Natural killer cell (primary cell): ENCODE data around the gene SLCO3A1. TPM values are rescaled to one million over a fixed set of nuclear protein-coding genes. Genes with fewer than 3 reads are reported as not detected.

Source experiments
- ATAC-seq, 3 donors: fragments of 150-1000 bp in 2 of 3; fragments of 200-7000 bp in 1 of 3; cut with Tn5 transposase; 1 replicate in 1 of 3; 2 replicates in 2 of 3; pipeline ENCODE4 v1.10.0; 2021; ENCODE audit warnings: mild to moderate bottlenecking in 2 of 3, moderate library complexity in 2 of 3
- DNase-seq, 2 donors: peaks; one replicate each; pipeline versions ENCODE4 v3.0.0 to v3.0.0-alpha.2; 2013 to 2021; ENCODE audit warnings: mixed read lengths in 1 of 2
- H3K27ac ChIP-seq: one replicate; pipeline ENCODE4 v1.5.1; 2013; ENCODE audit warnings: mild to moderate bottlenecking, low read length
- H3K27me3 ChIP-seq: one replicate; pipeline ENCODE4 v1.6.1; 2013; ENCODE audit warnings: low read length; ENCODE audit not compliant: control insufficient read depth, insufficient read depth
- H3K36me3 ChIP-seq: one replicate; pipeline ENCODE4 v1.6.1; 2013; ENCODE audit warnings: low read length; ENCODE audit not compliant: control insufficient read depth, insufficient read depth
- H3K4me1 ChIP-seq: one replicate; pipeline ENCODE4 v1.6.1; 2013; ENCODE audit warnings: low read length; ENCODE audit not compliant: control insufficient read depth, insufficient read depth
- H3K4me3 ChIP-seq: one replicate; pipeline ENCODE4 v1.5.1; 2013; ENCODE audit warnings: low read length
- H3K9me3 ChIP-seq: one replicate; pipeline ENCODE4 v1.6.1; 2013; ENCODE audit warnings: low read length; ENCODE audit not compliant: control insufficient read depth, insufficient read depth
- H3K27ac Mint-ChIP-seq, 2 donors: one replicate each; pipeline ENCODE4 v1.8.0; 2022; ENCODE audit warnings: mild to moderate bottlenecking in 2 of 2, mixed read lengths in 2 of 2, moderate library complexity in 1 of 2
- H3K27me3 Mint-ChIP-seq, 2 donors: one replicate each; pipeline ENCODE4 v1.8.0; 2022; ENCODE audit warnings: low read depth in 2 of 2, mixed read lengths in 2 of 2
- H3K36me3 Mint-ChIP-seq: one replicate; pipeline ENCODE4 v1.8.0; 2022; ENCODE audit warnings: mixed read lengths
- H3K4me1 Mint-ChIP-seq, 2 donors: one replicate each; pipeline ENCODE4 v1.8.0; 2022; ENCODE audit warnings: mixed read lengths in 2 of 2
- H3K4me3 Mint-ChIP-seq: one replicate; pipeline ENCODE4 v1.8.0; 2022; ENCODE audit warnings: mild to moderate bottlenecking, moderate library complexity, mixed read lengths
- H3K9me3 Mint-ChIP-seq, 2 donors: one replicate each; pipeline ENCODE4 v1.8.0; 2022; ENCODE audit warnings: mixed read lengths in 2 of 2
- WGBS: methylation state at CpG from one replicate; pipeline ENCODE4 v1.1.7; 2013; ENCODE audit warnings: missing lambda C conversion rate; ENCODE audit not compliant: insufficient coverage; 5-methylcytosine and 5-hydroxymethylcytosine counted together
- intact Hi-C: fragments of 100-400 bp; cut with micrococcal nuclease; formaldehyde crosslinking; loops from one replicate; pipeline ENCODE4 v1.14.2; 2022
- total RNA-seq, 4 donors: library from RNA; stranded (reverse); fragments of 120-200 nt in 1 of 4; gene quantifications; one replicate each; pipeline versions ENCODE4 v1.2.3 to v1.2.4, GENCODE V29; 2013 to 2022
- TF ChIP-seq, protein P1 (sequence below): fragments of 200-600 bp; IDR thresholded peaks from one replicate; pipeline ENCODE4 v1.8.0; 2022; ENCODE audit warnings: antibody characterized with exemption

SLCO3A1 gene
- total RNA-seq, 3 donors from 2014 or later (not counting 1 experiment from before 2014, with no cell fraction given) = 48.5 to 73.5 (median 68.8) TPM

DNA sequence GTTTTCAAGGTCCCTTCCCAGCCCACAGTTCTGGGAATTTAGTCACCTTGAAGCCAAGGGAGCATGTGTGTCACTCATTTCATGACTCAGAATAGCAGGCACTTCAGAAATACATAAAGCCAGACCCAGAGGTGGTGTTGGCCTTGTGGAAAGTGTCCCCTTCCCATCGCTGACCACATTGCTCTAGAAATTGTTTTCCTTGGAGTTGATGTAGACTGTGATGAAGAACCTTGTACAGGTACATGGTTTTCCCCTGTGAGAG lies 158.8 kb downstream of the SLCO3A1 start:
- Histone ChIP-seq H3K4me3 (no peak overlapping the region), H3K27ac (no peak overlapping the region), H3K36me3 (no peaks in the 10 kb centered on the region), H3K27me3 (no peaks in the 10 kb centered on the region), H3K9me3 (no peaks in the 10 kb centered on the region), H3K4me1 (peaks cover 30% of the 10 kb centered on the region)
- Mint-ChIP-seq H3K9me3 (no peaks in the 10 kb centered on the region), H3K36me3 (no peaks in the 10 kb centered on the region), H3K4me3 (peak overlapping the region; percentile 68), H3K4me1 (peaks cover 76 to 89% of the 10 kb centered on the region in 2 donors), H3K27me3 (no peaks in the 10 kb centered on the region), H3K27ac (peak overlapping the region in 1 of 2 donors; percentile 55)
- intact Hi-C loops = no loop called here
- WGBS = 100% methylated on average over 1 of the region's 1 CpG
- TF ChIP-seq, protein P1, sequence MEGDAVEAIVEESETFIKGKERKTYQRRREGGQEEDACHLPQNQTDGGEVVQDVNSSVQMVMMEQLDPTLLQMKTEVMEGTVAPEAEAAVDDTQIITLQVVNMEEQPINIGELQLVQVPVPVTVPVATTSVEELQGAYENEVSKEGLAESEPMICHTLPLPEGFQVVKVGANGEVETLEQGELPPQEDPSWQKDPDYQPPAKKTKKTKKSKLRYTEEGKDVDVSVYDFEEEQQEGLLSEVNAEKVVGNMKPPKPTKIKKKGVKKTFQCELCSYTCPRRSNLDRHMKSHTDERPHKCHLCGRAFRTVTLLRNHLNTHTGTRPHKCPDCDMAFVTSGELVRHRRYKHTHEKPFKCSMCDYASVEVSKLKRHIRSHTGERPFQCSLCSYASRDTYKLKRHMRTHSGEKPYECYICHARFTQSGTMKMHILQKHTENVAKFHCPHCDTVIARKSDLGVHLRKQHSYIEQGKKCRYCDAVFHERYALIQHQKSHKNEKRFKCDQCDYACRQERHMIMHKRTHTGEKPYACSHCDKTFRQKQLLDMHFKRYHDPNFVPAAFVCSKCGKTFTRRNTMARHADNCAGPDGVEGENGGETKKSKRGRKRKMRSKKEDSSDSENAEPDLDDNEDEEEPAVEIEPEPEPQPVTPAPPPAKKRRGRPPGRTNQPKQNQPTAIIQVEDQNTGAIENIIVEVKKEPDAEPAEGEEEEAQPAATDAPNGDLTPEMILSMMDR = no peak
- no peak for ATAC-seq
- no peak for DNase-seq

DNA sequence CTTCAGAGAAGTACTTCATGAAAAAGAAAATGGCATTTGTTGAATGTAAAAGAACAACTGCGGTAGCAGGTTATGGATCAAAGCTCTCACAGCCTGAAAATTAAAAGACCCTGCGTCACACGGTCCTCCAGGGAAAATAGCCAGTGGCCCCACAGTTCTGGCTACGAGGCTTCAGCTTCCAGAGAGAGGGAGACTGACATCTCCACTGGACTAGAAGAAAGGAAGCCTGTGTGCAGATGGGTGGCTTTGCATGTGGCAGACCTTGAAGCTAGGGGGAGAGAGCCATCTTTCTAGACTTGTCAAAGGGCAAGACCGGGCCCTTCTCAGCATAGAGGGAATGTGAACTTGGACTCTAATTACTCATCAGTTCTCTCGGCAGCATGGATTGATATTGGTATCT lies 159.4 kb downstream of the SLCO3A1 start:
- DNase-seq (no peak), ATAC-seq (no peak)
- WGBS = 90% methylated on average over 6 of the region's 6 CpGs
- Mint-ChIP-seq H3K4me1 (peaks cover 77 to 91% of the 10 kb centered on the region in 2 donors), H3K27ac (peak overlapping the region in 1 of 2 donors; percentile 55), H3K27me3 (no peaks in the 10 kb centered on the region), H3K4me3 (no peak overlapping the region), H3K36me3 (no peaks in the 10 kb centered on the region), H3K9me3 (no peaks in the 10 kb centered on the region)
- Histone ChIP-seq H3K27me3 (no peaks in the 10 kb centered on the region), H3K9me3 (no peaks in the 10 kb centered on the region), H3K4me3 (no peak overlapping the region), H3K27ac (no peak overlapping the region), H3K4me1 (peaks cover 36% of the 10 kb centered on the region), H3K36me3 (no peaks in the 10 kb centered on the region)
- TF ChIP-seq, protein P1 = no peak
- intact Hi-C loops = no loop called here

GRCh38 chr15:92014281-92015030 lies 160.9 kb downstream of the SLCO3A1 start:
- Mint-ChIP-seq H3K4me3 (no peak overlapping the region), H3K9me3 (no peaks in the 10 kb centered on the region), H3K36me3 (no peaks in the 10 kb centered on the region), H3K27me3 (no peaks in the 10 kb centered on the region), H3K4me1 (peaks cover 69 to 84% of the 10 kb centered on the region in 2 donors), H3K27ac (no peak overlapping the region)
- Histone ChIP-seq H3K4me3 (no peak overlapping the region), H3K27ac (no peak overlapping the region), H3K4me1 (peaks cover 36% of the 10 kb centered on the region), H3K27me3 (no peaks in the 10 kb centered on the region), H3K9me3 (no peaks in the 10 kb centered on the region), H3K36me3 (no peaks in the 10 kb centered on the region)
- 58% methylated on average over 6 of the region's 6 CpGs for WGBS
- ATAC-seq = no peak
- TF ChIP-seq, protein P1 = no peak
- intact Hi-C loops = no loop called here
- no peak for DNase-seq
